NCI-H82 (cell line): ENCODE results near the gene DHCR7.

Source experiments
- DNase-seq: peaks from one replicate; lab custom pipeline; 2025; lab: John Stamatoyannopoulos, UW

DHCR7 gene

DNA sequence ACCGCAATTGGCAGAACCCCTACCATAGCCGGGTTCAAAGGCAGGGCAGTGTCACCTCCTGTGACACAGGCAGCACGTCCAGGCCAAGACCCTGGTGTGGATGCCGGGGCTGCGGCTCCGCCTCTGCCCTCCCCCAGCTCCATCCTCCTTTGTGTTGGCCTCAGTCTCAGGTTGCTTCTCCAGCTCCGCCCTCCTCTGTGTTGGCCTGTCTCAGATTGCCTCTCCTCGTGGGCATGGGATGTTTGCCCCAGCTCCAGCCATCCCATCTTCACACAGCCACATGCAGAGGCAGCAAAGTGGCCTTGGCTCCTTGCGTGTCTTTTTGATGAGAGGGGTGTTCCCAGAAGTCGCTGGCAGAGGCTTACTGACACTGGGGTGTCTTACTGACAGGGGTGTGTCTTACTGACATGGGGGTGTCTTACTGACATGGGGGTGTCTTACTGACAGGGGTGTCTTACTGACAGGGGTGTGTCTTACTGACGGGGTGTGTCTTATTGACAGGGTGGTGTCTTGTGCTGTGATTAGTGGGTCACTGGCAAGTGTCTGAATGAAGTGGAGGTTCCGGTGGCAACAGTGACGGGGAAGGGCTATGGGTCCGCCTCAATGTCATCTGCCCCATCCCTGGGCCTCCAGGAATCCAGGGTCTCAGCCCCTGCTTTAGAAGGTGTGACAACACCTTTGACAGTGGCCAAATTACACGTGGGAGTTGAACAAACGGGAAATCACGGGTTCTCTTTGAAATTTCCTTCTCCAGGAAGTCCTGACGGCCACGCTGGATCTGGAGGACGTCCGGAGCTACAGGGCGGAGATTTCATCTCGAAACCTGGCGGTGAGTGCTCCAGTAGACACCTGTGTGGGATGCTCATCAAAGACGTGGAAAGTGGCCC is 29.7 kb upstream of the DHCR7 start:
- DNase-seq, result no peak

DNA sequence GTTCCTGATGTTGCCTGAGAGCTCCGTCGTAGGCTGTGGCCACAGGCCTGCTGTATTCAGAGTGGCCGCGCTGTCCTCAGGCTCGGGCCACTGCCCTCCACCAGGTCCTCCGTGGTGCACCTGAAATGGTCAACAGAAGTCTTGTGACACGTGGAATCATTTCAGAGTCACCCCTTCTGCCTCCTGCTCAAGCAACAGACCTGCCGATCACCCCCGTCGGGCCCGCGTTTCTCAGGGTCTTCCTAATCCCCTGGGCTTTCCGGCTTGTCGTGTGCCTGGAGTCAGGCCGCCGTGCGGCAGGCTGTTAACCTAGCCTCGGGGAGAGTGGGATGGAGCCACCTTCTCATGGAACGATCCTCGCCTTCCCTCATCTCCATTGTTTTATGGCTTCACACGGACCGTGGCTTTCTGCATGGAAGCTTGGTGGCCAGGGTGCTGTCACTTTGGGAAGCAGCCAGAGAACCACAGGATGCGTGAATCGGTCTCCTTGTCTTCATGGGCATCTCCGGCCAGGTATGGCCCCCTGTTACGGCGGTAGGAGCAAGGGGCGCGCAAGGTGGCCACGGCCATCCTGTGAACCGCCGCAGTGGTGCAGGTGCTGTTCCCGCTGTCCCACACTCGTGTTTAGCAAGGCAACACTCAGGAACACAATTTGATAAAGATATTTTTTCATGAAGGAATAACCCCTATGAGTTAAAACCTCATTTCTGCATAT is 28.9 kb upstream of the DHCR7 start:
- DNase-seq, result no peak

DNA sequence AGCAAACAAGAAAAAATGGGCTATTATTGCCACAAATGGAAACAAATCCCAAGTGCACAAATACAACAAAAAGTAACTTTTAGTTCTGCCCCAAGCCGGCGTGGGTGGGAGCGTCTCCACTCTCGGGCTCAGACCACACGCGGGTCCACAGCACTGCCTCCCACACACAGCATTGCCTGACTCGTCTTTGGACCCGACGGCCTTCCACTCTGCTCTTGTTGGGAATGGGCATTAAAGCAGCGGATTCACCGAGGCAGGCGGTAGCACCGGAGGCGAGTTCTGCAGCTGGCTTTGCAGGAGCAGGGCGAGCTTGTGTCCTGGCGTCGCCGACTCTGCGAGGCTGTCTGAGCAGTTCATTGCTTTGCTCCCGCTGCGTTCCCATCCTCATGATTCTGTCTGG is 27.8 kb upstream of the DHCR7 start:
- DNase-seq, result no peak

DNA sequence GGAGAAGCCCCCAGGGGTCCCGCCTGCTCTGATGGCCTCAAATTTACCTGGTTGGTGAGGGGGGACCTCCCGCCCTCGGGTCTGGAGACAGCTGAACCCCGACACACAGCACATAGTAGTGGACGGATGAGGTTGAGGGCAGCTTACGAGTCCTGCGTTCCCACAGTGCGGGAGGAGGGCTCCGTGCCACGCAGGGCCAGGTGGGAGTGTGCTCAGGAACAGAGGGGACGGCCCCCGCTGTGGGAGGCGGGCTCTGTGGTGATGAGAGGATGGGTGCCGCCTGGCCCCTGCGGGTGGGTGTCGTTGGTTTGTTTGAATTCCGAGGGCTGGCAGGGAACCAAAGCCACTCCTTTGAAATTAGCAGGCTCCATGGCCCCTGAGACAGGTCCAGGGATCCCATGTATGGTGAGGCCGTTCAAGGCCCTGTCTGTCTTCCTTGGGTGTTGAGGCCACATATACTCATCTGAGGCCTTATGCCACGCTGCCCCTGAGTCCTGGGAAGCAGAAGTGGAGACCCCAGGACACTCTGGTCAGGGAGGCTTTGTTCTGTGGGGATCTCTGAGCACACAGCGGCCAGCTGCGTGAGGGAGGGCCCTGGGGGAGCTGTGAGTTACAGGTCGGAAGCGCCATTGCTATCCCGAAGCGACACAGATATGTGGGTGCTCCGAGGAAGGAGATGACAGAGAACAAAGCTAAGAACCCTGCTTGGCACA is 26.7 kb upstream of the DHCR7 start:
- DNase-seq, result no peak

DNA sequence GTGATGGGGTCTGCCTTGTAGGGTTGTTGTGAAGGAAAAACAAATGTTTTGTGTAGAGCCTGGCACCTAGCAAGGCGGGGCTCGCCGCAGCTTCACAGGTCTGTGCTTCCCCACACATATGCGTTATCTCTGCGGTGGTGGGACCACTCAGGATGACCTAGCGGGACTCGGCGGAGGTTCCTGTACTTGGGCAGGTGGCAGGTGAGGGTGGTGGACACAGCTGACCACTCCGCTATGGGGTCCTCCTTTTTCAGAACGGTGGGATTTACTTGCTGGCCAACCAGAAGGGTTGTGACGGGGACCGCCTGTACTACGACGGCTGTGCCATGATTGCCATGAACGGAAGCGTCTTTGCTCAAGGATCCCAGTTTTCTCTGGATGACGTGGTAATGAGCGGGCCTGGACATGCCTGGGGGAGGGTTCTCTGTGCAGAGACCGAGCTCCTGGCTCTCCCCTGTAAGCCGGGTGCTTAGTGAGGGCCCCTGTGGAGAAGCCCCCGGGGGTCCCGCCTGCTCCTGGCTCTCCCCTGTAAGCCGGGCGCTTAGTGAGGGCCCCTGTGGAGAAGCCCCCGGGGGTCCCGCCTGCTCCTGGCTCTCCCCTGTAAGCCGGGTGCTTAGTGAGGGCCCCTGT is 26.1 kb upstream of the DHCR7 start:
- DNase-seq, result no peak

DNA sequence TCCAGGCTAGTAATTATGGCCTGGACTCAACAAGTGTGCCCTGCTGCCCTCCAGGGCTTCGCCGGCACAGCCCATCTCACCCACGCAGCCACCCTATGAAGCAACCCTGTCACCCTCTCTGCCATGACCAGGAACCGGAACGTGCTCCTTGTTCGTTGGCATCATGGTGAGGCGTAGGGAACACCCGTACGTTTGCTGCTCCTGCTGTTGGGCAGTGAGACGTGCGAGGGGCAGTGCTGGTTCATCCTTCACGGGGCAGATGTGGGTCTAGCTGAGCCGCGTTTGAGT is 25.5 kb upstream of the DHCR7 start:
- no peak for DNase-seq

DNA sequence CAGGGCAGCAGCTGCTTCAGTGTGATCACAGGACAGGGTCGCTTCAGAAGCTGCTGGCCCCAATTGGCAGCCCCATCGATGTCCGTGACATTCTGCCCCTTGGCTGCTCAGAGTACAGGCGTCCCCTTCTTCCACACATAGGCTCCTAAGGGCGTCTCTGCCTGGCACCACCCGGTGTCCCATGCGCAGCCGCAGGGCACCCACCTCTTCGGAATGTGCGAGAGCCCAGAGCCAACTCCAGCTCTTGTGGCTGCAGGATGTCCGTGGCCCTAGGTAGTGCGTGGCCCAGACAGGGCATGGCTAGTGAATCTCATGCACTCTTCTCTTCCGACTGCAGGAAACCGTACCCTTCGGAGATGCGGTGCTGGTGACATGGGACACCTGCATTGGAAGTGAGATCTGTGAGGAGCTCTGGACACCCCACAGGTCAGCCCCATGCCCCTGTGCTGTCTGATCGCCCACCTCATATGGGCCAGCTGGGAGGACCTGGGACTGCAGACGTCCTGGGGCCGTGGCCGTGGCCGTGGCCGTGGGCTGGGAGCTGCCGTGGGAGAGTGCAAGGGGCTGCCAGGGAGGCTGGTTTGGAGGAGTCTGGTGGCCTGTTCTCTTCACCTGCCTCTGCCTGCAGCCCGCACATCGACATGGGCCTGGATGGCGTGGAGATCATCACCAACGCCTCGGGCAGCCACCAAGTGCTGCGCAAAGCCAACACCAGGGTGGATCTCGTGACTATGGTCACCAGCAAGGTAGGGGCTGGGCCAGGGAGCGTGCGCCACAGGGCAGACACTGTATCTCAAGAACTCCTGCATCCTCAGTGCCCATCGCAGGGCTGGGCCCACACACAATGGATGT is 25.0 kb upstream of the DHCR7 start:
- DNase-seq, result no peak

DNA sequence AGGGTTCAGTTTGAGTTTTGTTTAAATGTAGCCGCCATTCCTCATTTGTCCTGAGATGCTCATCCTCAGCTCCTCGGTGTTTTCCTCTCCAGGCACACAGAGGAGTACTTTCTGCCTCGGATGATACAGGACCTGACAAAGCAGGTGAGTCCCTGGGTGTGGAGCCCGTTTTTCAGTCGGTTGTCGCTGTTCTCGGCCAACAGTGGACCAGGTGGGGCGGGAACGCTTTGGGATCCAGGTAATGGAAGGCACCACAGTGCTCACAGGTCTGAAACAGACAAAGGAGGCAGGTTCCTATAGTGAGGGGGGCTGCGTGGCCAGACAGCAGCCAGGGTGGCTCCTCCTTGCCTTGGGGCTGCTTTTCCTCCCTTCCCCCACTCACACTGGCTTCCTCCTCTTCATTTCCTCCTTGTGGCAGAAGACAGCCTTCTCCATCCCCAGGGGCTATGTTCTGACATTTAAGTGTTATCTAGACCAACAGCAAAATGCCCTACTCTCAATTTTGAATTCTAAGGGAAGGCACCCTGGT is 24.2 kb upstream of the DHCR7 start:
- DNase-seq, result no peak

DNA sequence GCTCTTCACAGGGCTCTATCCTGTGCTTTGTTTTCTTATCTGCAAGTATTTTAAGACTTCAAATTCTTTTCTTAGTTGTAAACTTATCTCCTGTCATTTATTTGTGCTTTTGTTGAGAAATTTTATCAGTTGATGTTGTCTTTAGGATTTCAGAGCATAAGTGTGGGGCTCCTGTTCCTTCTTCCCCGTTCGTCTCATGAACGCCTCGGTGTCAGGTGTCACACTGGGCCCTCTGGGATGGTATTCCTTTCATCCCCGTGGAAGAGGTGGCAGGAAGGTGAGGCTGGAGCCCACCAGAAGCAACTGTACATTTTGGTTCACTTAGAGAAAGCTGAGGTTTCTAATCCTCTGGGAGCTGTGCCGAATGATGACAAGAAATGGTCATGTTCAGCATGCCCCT is 22.8 kb upstream of the DHCR7 start:
- DNase-seq, result no peak

DNA sequence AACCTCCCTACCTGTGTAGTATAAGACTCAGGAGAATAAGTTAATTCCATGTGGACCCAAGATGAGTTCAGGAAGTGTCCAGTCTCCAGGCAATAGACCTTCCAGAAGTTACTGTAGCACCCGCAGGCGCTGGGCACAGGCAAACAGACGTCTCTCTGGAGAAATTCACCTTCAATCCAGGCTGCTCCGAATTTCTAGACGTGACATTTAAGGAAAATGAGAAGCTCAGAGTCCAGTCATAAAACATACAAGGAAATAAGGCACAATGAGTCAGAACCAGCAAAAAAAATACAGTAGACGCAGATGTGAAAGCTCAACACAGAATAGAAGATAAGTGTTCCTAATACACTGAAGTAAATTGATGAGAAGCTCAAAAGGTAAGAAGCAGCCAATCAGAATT is 19.0 kb upstream of the DHCR7 start:
- no peak for DNase-seq

DNA sequence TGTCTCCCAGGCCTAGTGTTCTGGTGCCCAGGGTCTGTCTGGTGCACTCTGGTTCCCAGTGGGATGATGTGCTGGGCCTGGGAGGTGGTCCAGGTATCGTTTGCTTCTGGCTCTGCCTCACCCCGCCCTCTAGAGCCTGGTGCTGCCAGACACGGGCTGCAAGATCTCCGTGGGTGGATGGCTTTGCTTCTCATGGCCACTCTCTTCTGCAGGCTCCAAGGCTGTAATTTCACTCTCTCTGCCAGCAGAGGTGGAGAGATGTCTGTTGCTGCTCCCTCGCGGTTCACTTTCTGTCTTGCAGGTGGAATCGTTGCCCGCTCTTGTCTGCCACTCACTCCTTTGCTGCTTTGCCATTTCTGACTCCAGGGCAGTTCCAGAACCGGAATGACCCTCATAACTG is 18.2 kb upstream of the DHCR7 start:
- no peak for DNase-seq

DNA sequence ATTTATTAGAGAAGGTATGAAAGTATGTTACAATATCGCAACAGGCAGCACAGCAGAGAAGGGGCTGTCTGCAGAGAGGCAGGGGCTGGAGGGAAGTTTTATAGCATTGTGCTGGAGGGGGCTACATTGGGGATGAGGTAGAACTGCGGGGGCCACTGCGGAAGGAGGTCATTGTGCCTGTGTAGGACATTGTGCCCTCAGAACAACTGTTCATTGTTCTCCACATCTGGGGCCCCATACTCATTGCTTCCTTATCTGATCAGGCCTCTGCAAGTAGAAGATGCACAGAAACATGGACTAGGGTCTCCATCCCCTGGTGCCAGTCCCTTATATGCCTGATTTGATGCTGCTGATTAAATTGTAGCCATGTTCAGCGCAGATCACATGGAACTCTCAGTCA is 16.9 kb upstream of the DHCR7 start:
- DNase-seq, result no peak

DNA sequence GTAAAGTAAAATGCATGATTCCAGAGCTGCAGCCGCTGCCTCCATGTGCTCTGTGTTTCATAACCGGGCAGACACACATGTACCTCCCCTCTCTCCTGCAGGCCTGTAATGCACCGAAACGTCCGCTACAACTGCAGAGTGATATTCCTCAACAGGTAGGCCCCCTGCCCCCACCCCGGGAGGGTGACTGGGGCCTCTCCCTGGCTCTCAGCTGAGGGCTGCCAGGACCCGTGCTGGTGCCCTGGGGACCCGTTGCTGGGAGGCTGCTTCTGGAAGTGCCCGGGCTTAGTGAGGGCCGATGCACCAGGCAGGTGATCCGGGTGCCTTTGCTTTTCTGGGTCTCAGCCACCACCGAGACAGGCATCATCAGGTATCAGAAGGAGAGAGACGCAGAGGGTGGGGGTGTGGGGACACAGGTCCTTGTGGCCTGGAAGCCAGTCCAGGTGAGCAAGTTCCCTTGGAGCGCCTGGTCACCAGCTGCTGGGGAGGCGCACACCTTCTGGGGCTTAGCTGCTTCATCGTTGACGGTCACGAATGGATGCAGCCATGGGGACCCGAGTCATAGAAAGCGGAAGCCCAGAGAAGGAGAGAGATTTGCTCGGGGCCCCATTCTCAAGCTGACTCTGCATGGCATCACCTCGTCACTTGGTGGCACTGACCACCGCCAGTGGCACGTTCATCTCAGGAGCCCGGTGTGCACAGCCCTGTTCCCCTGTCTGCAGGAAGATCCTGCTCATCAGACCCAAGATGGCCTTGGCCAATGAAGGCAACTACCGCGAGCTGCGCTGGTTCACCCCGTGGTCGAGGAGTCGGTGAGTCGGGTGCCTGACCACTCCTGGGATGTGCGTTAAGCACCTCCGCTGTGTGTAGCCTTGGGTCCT is 15.4 kb upstream of the DHCR7 start:
- DNase-seq, result no peak

DNA sequence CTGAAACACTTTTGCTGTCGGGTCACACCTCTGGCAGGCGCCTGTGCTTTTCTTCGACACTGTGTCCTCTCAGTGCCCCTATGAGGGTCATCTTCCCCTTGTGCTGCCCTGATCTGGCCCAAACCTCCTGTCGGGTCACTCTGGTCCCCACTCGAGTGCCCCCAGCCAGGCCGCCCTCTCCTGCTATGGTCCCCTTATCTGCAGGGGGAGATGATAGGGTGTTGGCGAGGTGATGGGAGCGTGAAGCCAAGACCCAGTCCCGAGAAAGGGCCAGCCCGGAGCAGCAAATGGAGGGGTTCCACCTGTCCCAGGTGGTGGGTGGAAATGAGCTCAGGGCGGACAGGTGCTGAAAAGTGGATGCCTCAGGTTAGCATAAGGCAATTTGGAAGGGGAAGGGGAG is 14.5 kb upstream of the DHCR7 start:
- DNase-seq, result no peak

DNA sequence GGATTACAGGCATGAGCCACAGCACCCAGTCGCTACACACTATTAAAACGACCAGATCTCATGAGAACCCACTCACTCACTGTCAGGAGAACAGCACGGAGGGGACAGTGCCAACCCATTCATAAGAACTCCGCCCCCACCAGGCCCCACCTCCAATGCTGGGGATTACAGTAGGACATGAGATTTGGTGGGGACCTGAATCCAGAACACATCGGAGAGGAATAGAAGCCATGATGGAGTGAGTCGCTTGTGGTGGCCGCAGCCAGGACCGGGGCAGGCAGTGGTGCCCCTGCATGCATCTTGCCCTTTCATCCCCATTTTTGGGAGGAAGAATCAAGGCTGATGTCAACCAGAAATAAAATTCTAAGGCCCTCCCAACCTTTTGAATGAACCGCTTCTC is 13.5 kb upstream of the DHCR7 start:
- DNase-seq, result no peak

DNA sequence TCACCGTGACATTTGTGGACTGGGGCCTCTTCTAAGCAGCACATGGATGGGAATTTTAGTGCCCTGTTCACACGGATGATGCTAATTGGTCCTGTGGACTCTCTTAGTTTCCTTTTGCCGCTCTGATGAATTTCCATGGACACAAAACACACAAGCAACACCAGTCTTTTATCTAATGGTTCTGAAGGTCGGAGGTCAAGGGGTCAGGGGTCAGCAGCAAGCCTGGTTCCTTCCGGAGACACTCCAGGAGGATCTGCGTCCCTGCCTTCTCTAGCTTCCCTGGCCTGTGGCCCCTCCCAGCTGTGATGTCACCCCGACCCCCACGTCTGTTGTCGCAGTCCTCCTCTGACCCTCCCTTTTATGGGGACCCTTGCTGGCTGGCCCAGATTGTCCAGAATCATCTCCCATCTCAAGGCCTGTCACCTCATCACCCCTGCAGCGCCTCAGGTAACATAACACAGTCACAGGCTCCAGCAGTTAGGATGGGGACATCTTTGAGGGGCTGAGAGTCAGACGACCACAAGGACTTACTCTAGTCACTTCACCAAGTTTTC is 11.7 kb upstream of the DHCR7 start:
- no peak for DNase-seq

DNA sequence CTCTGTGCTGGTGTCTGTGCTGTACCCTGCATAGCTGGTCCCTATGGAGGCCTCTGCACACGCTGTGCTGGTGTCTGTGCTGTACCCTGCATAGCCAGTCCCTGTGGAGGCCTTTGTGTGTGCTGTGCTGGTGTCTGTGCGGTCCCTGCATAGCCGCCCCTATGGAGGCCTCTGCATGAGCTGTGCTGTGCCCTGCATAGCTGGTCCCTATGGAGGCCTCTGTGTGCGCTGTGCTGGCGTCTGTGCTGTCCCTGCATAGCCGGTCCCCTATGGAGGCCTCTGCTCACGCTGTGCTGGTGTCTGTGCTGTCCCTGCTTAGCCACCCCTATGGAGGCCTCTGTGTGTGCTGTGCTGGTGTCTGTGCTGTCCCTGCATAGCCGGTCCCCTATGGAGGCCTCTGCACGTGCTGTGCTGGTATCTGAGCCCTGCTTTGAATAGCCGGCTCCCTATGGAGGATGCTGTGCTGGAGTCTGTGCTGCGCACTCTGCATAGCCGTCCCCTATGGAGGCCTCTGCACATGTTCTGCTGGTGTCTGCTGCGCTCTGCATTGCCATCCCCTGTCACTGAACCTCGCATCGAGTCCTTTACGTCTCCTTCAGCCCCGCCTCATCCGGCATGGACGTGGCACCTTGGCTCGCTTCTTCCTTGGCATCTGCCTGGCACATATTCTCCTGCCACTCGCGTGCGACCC is 11.0 kb upstream of the DHCR7 start:
- no peak for DNase-seq

DNA sequence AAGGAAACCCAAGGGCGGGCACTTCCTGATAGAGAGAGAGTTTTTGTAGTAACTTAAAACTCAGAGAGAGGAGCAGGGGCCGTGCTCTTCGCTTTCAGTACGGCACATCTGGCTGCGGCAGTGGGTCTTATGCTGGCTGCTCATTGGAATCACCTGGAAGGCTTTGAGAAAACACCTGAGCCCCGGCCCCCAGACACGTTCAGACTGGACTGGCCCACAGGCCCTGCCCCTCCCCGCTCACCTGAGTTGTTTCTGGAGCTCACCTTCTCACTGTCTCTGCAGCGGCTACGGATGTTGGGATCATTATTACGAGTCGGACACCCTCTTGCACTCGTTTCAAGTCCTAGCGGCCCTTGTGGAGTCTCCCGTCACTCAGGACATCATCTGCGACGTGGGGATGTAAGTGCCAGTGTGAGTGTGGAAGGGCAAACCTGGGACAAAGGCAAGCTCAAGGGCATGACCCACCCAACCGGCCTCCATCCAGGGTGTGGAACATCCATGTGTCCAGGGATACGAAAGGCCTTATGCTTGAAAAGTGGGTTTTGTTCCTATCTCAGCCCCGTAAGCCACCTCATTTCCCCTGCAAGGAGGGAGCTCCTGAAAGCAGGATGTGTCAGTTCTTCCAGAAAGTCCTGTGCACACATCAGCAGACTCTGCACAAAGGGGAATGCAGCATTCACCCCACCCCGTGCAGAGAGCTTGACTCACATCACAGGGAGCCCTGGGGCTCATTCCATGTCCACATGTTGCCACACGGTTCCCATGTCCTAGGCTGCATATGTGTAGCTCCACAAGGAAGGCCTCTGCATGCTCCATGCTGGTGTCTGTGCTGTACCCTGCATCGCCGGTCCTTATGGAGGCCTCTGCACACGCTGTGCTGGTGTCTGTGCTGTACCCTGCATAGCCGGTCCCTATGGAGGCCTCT is 10.2 kb upstream of the DHCR7 start:
- DNase-seq, result no peak
